GM12878 (cell line): ENCODE data around the gene C16orf90.

Experiments used
- KLF5 ChIP-seq: fragments of 450-650 bp; IDR thresholded peaks from 2 replicates; pipeline ENCODE4 v1.6.1; 2014; ENCODE audit warnings: mild to moderate bottlenecking; ENCODE audit not compliant: partially characterized antibody
- POLR2A ChIP-seq: IDR thresholded peaks from 2 replicates; pipeline ENCODE4 v1.6.1; 2011; ENCODE audit warnings: low read depth, mild to moderate bottlenecking, low read length
- POLR2AphosphoS5 ChIP-seq: IDR thresholded peaks from 2 replicates; pipeline ENCODE4 v1.6.1; 2011; ENCODE audit warnings: mild to moderate bottlenecking, low read length, inconsistent platforms
- TF ChIP-seq, protein P1 (sequence below): IDR thresholded peaks from 2 replicates; pipeline ENCODE4 v1.6.1; 2012; ENCODE audit warnings: low read depth, low read length, improper control_type of control experiment

GRCh38 chr16:3485821-3486505 is 9.3 kb downstream of the C16orf90 start:
- peak; percentile 60 for TF ChIP-seq POLR2A
- TF ChIP-seq POLR2AphosphoS5 = no peak
- TF ChIP-seq, protein P1, sequence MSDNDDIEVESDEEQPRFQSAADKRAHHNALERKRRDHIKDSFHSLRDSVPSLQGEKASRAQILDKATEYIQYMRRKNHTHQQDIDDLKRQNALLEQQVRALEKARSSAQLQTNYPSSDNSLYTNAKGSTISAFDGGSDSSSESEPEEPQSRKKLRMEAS = no peak
- TF ChIP-seq KLF5 = no peak
